NK-92 (cell line): ENCODE data around the gene GLTP.
"Not testable (repeated sequence)": the region's sequence is repeated elsewhere in the genome, so short reads cannot be mapped to it uniquely, and the experiment has no call there.

Experiments
- DNase-seq: peaks from one replicate; lab custom pipeline; 2025; ENCODE audit not compliant: unreplicated experiment; lab: John Stamatoyannopoulos, UW

Gene GLTP

DNA sequence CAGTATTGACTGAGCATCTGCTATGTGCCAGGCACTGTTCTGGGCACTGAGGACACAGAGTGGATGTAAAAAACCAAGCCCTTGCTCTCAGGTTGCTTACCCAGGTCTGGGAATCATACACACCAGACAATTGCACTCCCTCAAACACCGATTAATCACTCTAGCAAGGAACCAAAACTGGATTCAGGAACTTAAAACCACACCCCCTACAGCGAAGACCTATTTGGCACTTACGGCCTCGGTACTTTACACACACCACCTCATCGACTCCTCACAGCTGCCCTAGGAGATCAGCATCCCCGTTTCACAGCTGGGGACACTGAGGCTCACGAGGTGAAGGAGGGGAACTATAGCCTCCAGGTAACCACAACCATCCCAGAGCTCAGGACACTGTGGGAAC lies 1.6 kb downstream of the GLTP start:
- DNase-seq: no peak

DNA sequence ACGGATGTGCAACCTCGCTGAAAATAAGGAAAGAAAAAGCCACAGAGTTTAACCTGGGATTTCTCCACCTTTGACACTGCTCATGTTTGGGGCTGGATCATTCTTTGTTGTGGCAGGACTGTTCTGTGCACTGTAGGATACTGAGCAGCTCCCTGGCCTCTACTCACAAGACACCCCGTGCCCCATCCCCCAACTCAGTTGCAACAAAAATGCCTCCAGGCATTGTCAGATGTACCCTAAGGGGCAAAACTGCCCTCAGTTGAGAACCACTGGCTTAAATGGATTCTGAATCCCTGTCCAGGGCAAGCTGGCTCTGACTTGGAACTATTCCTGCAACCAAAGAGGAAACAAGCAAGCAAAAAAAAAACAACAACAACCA lies 2.1 kb downstream of the GLTP start:
- no peak for DNase-seq

DNA sequence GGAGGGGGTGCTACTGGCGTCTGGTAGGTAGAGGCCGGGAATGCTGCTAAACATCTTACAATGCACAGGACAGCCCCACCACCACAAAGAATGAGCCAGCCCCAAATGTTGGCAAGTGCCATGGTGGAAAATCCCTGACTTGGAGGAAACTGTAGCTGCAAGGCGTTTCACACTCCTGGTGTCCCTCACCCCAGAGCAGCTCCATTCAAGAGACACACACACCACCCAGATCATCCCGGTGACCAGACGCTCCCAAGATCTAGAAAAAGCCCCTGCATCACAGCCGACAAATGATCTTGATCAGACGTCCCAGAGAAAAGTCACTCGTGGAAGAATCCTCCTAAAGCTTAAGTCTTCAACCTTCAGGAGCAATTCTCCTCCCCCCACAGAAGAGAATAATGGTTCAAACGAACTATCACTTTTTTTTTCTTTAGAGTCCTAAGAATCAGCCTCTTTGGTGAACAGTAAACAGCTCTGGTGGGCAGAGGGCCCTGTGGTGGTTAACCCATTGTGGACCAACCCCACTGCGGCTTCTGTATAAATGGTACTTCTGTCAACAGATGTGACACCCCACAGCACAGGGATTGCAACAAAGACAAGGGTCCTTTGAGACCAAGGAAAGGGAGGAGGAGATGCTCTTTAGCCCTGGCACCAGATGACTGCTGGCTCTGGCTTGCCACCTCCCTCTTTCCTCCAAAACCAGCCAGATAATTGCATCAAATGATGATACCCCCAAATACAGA lies 2.7 kb downstream of the GLTP start:
- no peak for DNase-seq

DNA sequence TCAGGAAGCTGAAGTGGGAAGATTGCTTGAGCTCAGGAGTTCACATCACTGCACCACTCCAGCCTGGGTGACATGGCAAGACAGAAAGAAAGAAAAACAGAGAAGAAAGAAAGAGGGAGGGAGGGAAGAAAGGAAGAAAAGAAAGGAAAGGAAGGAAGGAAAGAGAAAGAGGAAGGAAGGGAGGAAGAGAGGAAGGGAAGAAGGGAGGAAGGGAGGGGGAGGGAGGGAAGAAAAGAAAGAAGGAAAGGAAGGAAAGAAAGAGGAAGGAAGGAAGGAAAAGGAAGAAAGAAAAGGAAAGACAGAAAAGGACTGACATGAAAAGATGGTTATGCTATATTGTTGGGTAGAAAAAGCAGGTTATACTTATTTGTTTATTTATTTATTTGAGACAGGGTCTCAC lies 3.9 kb downstream of the GLTP start:
- no peak for DNase-seq

DNA sequence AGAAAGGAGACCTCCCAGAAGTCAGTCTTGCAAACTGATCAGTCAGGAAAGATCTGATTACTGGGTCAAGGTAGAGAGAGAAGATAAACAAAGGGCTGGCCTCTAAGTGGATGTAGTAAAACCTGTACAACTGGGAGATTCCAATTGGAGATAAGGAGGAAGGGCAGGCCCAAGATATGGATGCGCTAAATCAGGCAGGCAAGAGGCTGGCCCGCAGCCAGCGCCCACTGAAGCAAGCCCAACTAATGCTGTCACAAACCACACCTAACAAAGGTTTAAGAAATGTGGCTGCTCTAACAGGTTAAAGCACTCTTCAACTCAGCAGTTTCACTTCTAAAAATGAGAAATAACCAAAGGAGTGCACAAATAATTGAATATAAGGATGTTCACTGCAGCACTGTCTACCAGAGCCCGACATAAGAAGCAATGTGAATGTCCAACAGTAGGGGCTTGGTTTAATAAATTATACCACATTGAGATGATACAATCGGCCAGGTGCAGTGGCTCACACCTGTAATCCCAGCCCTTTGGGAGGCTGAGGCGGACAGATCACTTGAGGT lies 4.7 kb downstream of the GLTP start:
- no peak for DNase-seq

DNA sequence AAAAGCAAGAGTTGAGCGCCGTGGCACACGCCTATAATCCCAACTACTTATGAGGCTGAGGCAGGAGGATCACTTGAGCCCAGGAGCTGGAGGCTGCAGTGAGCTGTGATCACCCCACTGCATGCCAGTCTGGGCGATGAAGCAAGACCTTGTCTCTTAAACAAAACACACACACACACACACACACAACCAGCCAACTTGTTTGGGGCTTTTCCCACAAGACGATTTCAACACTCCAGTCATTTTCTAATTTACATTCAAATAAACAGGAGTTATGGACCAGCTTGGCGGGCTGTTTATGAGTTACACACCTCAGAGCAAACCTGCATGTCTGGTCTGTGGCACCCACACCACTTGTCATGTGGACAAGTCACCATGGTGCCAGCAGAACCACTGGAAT lies 6.7 kb downstream of the GLTP start:
- no peak for DNase-seq

DNA sequence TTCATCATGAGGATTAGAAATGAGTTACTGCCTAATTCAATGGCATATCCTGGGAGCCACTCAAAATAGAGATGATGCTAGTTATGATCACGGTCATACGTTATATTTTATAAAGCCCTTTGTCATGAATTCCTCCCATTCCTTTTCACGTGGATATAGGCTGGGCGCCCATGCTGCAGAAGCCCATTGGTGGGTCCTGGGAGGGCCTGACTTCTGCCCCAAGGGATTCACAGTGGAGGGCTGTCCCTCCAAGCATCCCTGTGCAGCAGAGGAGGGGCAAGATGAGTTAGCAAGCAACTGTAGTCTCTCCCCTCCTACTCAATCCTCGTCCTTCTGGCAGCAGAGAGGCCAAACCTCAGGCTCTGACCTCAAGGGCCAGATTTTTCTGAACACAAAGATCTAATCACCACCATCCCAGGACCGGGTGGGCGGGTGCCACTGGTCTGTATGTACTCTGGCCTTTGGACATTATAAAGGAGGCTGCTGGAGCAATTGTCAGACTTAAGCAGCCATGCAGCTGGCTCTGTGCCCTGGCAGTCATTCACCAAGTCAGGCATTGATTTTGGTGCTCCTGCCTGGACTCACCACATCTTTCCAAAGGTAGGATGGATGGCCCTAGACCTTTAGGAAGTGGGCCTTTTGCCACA lies 8.6 kb downstream of the GLTP start:
- no peak for DNase-seq

DNA sequence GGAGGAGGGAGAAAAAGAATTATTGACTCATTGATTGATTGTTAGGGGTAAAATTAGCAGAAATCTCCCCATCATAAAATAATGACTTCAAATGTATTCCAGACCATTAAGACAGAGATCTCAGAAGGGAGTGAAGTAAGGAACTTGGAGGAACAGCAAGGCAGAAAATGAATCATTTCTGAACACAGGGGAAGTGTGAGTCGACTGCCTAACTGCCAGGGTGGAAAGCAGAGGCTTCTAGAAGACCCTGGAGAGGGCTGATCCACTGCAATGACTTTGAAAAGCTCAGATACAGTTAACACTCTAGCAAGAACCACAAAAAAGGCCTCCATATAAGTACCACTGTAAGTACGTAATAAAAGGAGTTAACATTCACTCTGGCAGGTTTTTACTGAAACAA lies 9.7 kb downstream of the GLTP start:
- DNase-seq: no peak

DNA sequence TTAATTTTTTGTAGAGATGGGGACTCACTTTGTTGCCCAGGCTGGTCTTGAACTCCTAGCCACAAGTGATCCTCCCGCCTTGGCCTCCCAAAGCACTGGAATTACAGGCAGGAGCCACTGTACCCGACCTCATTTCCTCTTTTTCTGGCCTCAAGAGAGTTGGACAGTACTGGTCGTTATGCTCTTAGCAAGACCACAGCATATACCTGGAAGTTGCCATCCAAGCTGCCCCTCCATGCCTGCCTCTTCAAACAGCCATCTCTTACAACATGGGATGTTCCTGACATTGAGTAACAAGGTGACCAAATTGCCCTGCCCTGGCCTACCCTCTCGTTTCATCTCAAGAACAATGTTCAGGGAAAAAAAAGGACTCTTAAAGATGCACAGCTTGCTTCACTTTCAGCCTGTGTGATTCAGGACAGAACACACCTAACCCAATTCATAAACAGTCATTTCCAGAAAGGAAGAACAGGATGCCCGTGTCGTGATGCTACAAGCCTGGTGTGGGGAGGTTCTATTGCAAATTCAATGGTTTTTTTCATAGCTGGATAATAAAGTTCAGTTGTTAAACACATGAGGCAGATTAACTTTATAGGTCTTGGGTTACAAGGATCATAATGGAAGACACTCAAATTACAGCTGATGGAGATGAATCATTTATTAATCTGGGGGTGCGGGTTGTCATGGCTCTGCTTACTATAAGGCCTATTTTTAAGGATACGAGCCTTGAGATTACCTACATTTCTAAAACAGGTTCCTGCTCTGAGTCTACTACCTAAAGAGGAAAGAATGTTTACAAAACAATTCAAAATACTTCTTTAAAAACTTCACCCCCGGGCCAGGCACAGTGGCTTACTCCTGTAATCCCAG lies 11.9 kb downstream of the GLTP start:
- no peak for DNase-seq

DNA sequence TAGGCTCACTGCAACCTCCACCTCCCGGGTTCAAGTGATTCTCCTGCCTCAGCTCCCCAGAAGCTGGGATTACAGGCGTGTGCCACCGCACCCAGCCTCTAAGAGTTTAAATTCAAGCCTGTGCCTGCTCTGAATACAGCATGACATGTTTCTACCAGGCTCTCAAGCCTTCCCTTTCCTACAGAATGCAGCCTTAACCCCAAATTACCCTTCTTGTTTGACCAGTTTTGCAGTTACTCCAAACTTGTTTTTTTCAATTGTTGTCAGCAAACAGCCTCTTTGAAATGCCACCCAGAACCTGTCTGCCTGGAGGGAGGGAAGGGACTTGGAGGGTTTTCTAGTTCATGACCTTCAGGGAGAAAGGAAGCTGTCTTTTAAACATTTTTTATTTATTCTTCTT lies 15.4 kb downstream of the GLTP start:
- DNase-seq: no peak

DNA sequence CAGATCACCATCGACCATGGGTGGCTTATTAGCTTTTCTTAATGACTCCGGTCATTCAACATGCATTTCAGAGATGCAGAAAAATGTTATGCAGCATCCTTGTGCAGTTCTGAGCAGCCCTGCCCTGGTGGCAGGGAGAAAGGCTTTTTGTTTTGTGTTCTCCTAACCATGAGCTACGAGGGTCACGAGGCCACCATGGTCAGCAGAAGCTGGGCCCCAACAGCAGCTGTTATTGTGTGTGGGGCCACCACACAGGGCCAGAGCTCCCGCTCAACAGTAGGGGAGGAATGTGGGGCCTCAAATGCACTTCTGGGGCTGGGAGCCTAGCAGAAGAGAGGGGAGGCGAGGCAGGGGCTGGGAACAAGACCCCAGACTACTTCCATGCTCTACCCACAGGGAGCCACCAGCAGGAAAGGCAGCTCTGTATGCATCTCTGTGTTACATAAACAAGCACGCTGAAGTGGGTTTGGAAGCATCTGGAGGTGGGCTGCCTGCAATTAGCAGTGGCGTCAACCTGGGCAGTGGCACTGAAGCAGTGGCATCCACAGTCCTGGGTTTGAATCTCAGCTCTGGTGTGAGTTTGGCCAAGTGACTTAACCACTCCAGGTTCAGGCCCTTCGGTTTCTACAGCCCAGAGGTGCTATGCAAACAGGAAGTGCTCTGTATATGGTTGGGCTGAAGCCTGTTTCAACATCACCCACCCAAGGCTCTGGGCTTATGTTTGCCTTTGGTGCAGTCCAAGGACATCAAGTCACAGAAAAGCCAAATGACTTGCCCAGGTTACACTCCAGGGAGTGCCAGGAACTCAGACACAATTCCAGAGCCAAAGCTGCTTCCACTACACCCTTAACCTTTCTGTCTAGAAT lies 16.3 kb downstream of the GLTP start:
- DNase-seq: no peak

DNA sequence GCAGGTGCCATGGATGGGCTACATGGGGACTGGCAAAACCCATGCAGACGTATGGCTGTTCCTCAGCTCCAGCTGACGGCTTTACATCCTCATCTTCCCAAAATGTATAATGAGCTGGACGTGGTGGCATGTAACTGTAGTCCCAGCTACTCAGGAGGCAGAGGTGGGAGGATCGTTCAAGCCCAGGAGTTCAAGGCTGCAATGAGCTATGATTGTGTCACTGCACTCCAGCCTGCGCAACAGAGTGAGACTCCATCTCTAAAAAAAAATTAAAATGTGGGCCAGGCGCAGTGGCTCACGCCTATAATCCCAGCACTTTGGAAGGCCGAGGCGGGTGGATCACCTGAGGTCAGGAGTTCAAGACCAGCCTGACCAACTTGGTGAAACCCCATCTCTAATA lies 17.9 kb downstream of the GLTP start:
- not testable (repeated sequence) for DNase-seq

DNA sequence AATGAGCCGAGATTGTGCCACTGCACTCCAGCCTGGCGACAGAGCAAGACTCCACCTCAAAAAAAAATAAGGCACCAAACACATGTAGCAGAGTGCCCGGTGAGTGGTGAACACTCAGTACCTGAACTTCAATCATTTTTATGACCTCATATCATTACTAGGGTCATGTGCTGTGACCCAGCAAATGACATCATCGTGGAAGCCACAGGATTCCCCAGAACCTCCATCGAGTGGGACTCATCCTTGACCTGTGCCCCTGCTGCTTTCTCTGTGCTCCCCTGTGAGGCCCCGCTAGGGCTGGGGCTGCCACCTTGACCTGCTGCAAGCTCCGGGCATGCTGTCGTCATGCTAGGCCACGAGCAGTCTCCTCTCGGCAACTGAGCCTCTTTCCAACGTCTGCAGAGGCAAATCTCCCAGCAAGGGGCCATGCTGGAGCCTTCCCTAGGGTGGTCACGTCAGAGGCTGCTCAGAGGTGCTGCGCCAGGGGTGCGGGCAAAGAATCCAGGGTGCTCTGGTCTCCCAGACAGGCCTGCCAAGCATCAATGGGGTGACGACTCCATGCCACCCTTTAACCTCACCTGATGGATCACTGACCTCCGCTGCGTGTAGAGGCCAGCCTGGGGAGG lies 18.5 kb downstream of the GLTP start:
- DNase-seq: no peak

DNA sequence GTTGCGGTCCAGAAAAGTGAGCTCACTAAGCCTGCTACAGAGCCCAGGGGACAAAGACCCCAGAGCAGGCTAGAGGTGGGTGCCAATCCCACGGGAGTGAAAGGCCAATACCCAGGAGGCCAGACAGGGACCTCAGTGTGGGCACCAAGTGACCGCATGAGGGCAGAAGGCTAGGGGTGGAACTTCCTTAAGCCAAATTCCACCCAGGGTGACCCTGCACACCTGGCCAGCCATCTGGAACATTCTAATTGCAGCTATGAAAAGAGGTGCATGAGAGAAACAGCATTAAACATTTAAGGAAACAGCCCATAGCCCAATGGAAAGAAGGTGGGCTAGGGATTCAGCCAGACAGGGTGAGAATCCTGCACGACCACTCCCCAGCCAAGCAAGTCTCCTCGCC lies 19.4 kb downstream of the GLTP start:
- no peak for DNase-seq

DNA sequence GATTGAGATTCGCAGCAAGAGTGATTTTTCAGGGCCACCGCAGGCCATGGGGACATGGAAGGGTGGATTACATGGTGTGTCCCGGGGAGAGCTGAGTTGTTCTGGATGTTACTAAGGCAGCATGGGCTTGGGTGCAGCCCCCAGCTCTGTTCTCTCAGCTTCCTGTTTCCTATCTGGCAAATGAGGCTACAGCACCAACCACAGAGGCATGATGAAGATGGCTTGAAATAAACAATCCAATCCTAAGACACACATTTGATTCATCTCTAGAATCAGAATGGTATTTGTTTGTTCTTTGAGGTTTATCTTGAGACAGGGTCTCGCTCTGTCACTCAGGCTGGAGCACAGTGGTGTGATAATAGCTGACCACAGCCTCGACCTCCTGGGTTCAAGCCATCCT lies 21.6 kb downstream of the GLTP start:
- no peak for DNase-seq

DNA sequence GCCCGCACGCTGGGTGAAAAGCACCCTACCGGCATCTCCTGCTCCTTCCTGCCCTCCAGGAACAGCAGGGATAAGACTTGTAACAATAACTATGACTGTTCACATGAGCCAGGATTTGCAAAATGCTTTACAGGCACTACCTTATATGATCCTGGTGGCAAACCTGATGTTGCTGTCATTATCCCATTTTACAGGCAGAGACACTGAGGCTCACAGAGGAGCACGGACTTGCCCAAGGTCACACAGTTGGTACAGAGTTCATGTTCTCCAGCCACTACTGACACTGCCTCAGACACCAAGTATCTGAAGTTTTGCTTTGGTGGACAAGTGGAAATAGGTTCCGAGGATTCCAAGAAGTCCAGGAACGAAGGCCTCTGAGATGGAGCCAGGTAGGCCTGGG lies 22.6 kb downstream of the GLTP start:
- DNase-seq: no peak

DNA sequence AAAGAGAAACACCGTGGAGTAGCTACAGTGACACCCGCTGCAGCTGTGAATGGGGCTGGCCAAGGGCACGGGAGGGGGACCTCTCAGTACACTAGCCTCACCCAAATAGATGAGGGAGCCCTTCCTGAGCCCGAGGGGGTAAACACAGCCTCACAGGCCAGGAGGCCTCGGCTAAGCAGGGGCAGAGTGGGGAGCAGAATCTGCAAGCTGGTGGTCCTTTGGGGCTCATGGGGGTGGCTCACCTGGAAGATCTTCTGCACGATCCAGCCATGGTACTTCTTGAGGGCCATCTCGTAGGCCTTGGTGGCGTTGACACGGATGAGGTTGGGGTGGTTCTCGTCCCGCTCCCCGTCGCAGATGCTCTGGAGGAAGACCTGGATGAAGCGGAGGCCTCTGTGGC lies 25.0 kb downstream of the GLTP start:
- no peak for DNase-seq

DNA sequence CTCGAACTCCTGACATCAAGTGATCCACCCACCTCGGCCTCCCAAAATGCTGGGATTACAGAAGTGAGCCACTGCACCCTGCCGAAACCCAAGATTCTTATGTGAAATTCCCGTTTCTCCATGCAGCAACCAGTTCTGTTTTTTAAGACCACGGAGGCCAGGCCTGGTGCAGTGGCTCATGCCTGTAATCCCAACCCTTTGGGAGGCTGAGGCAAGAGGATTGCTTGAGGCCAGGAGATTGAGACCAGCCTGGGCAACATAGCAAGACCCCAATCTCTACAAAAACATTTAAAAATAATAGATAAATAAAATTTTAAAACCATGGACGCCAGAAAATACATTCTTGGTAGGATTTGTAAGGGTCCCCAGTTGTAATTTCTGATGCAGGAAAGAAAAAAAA lies 29.8 kb downstream of the GLTP start:
- not testable (repeated sequence) for DNase-seq

DNA sequence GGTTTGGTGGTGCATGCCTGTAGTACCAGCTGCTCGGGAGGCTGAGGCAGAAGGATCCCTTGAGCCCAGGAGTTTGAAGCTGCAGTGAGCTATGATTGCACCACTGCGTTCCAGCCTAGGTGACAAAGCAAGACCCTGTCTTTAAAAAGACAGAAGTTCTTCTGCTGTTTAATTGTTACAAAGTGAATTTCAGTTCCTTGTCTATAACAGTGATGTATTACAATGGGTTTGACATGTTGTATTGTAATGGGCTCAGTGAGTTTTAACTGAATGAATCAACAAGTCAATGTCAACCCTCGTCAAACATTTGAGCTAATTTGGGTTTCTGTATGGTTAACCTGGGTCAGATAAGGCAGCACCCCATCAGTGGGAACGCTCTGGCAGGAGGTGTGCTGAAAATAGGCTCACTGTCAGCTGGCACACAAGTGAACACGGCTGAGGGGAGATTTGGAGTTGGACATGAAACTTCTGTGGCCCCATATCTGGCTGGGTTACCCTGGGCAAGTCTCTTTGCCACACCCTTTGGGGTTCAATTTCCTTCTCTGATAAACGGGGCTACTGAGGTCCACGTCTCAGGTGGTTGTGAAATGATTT lies 33.1 kb downstream of the GLTP start:
- DNase-seq: no peak

DNA sequence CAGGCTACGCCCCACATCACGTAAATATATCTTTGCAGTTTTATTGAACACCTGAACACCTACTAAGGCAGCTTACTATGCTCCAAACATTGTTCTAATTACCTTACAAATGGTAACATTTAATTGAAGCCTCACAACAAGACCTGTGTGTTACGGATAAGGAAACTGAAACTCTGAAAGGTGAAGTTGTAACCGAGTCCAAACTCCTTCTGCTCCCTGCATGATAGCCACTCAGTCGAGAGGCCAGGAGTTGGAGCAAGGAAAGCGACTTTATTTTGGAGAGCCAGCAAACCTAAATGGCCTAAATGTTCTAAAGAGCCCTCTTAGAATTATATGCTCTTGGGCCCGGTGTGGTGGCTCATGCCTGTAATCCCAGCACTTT lies 34.5 kb downstream of the GLTP start:
- no peak for DNase-seq
